Measurements from ENCODE around the gene ELK1. TPM values are rescaled to one million over a fixed set of nuclear protein-coding genes. Genes with fewer than 3 reads are reported as not detected.

Gene ELK1
- total RNA-seq, 2 donors from 2014 or later, result 30.8 to 37.0 TPM

- H3K9me3 ChIP-seq (ENCODE audit: control insufficient read depth, low read length), result no peaks in the 10 kb centered on the region
- H3K36me3 Mint-ChIP-seq (ENCODE audit: low read depth), result peaks cover 18% of the 10 kb centered on the region
Measured at GRCh38 chrX:47648376-47648775, 2.0 kb downstream of the ELK1 start.

GRCh38 chrX:47646636-47647035, 3.7 kb downstream of the ELK1 start:
- Mint-ChIP-seq H3K9me3 (peaks cover 73% of the 10 kb centered on the region), H3K27me3 (ENCODE audit: insufficient read depth) (no peaks in the 10 kb centered on the region), H3K27ac (no peak overlapping the region), H3K36me3 (ENCODE audit: low read depth) (peaks cover 21% of the 10 kb centered on the region), H3K4me3 (no peak overlapping the region), H3K4me1 (peaks cover 13% of the 10 kb centered on the region)
- WGBS, 2 experiments (ENCODE audit: insufficient coverage in 1 of 2, insufficient read length in 1 of 2), result 85 to 90% methylated on average over 3 to 5 of the region's 6 CpGs
- Histone ChIP-seq H3K4me3 (ENCODE audit: low read length) (no peak overlapping the region), H3K9ac (ENCODE audit: extremely low read depth, low read length, poor library complexity, severe bottlenecking) (no peak overlapping the region), H3K4me1 (ENCODE audit: control insufficient read depth, insufficient read depth, low read length) (no peaks in the 10 kb centered on the region), H3K27me3 (ENCODE audit: control insufficient read depth, insufficient read depth, low read length, poor library complexity, severe bottlenecking) (no peaks in the 10 kb centered on the region), H3K27ac (ENCODE audit: low read depth, low read length) (no peak overlapping the region), H3K36me3 (ENCODE audit: control insufficient read depth, insufficient read depth, low read length) (peaks cover 4% of the 10 kb centered on the region), H3K9me3 (ENCODE audit: control insufficient read depth, low read length) (peaks cover under 1% of the 10 kb centered on the region)
- TF ChIP-seq, protein P1, sequence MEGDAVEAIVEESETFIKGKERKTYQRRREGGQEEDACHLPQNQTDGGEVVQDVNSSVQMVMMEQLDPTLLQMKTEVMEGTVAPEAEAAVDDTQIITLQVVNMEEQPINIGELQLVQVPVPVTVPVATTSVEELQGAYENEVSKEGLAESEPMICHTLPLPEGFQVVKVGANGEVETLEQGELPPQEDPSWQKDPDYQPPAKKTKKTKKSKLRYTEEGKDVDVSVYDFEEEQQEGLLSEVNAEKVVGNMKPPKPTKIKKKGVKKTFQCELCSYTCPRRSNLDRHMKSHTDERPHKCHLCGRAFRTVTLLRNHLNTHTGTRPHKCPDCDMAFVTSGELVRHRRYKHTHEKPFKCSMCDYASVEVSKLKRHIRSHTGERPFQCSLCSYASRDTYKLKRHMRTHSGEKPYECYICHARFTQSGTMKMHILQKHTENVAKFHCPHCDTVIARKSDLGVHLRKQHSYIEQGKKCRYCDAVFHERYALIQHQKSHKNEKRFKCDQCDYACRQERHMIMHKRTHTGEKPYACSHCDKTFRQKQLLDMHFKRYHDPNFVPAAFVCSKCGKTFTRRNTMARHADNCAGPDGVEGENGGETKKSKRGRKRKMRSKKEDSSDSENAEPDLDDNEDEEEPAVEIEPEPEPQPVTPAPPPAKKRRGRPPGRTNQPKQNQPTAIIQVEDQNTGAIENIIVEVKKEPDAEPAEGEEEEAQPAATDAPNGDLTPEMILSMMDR (conservative IDR thresholded peaks at IDR 0.05), result no peak
- DNase-seq, result no peak

More at GRCh38 chrX:47648376-47648775, 2.0 kb downstream of the ELK1 start:
- DNase-seq, result no peak
- Histone ChIP-seq H3K27me3 (ENCODE audit: control insufficient read depth, insufficient read depth, low read length, poor library complexity, severe bottlenecking) (no peaks in the 10 kb centered on the region), H3K9ac (ENCODE audit: extremely low read depth, low read length, poor library complexity, severe bottlenecking) (no peak overlapping the region), H3K36me3 (ENCODE audit: control insufficient read depth, insufficient read depth, low read length) (peaks cover 4% of the 10 kb centered on the region), H3K4me3 (ENCODE audit: low read length) (no peak overlapping the region), H3K4me1 (ENCODE audit: control insufficient read depth, insufficient read depth, low read length) (no peaks in the 10 kb centered on the region), H3K27ac (ENCODE audit: low read depth, low read length) (no peak overlapping the region)
- no peak overlapping the region for H3K27ac Mint-ChIP-seq
- TF ChIP-seq, protein P1 (conservative IDR thresholded peaks at IDR 0.05), result no peak
- peaks cover 73% of the 10 kb centered on the region for H3K9me3 Mint-ChIP-seq
- peak overlapping the region; percentile 71 for H3K4me3 Mint-ChIP-seq
- H3K4me1 Mint-ChIP-seq, result peaks cover 13% of the 10 kb centered on the region
- WGBS, 2 experiments (ENCODE audit: insufficient coverage in 1 of 2, insufficient read length in 1 of 2), result 91% methylated on average over 1 of the region's 2 CpGs; no CpG with 5 or more reads in 1 of the 2 experiments
- no peaks in the 10 kb centered on the region for H3K27me3 Mint-ChIP-seq (ENCODE audit: insufficient read depth)

DNA sequence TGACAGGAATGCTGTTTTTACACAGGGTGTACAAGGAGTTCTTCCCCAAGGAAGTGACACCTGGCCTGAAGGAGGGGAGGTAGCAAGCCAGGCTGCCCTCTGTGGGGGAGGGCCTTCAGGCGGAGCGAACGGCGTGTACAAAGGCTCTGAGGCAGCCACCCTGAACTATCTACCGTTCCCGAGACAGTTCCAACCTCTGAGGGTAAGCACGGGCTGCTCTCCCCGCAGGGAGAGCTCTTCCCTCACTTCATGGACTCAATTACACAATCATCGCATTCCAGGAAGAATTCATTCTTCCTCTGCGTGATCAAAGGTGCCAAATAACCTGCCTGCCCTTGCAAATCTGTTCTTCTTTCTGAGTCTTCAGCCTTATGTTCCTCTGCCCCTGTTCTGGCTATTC, 4.8 kb downstream of the ELK1 start:
- H3K36me3 ChIP-seq (ENCODE audit: control insufficient read depth, insufficient read depth, low read length), result peaks cover 15% of the 10 kb centered on the region
- H3K9me3 ChIP-seq (ENCODE audit: control insufficient read depth, low read length), result peaks cover 12% of the 10 kb centered on the region
- Mint-ChIP-seq H3K27ac (no peak overlapping the region), H3K36me3 (ENCODE audit: low read depth) (peaks cover 27% of the 10 kb centered on the region), H3K27me3 (ENCODE audit: insufficient read depth) (no peaks in the 10 kb centered on the region), H3K9me3 (peaks cover 74% of the 10 kb centered on the region), H3K4me3 (no peak overlapping the region), H3K4me1 (peaks cover 8% of the 10 kb centered on the region)
- H3K4me1 ChIP-seq (ENCODE audit: control insufficient read depth, insufficient read depth, low read length), result no peaks in the 10 kb centered on the region
- no peak overlapping the region for H3K27ac ChIP-seq (ENCODE audit: low read depth, low read length)
- WGBS, 2 experiments (ENCODE audit: insufficient coverage in 1 of 2, insufficient read length in 1 of 2), result 92 to 100% methylated on average over 2 to 10 of the region's 10 CpGs
- H3K4me3 ChIP-seq (ENCODE audit: low read length), result no peak overlapping the region
- no peaks in the 10 kb centered on the region for H3K27me3 ChIP-seq (ENCODE audit: control insufficient read depth, insufficient read depth, low read length, poor library complexity, severe bottlenecking)
- TF ChIP-seq, protein P1 (conservative IDR thresholded peaks at IDR 0.05), result no peak
- DNase-seq, result no peak
- no peak overlapping the region for H3K9ac ChIP-seq (ENCODE audit: extremely low read depth, low read length, poor library complexity, severe bottlenecking)

All from endodermal cell (in vitro differentiated cells).